ENCODE measurements around the gene C2.
"Not testable (repeated sequence)": the region's sequence is repeated elsewhere in the genome, so short reads cannot be mapped to it uniquely, and the experiment has no call there.

C2 gene

DNA sequence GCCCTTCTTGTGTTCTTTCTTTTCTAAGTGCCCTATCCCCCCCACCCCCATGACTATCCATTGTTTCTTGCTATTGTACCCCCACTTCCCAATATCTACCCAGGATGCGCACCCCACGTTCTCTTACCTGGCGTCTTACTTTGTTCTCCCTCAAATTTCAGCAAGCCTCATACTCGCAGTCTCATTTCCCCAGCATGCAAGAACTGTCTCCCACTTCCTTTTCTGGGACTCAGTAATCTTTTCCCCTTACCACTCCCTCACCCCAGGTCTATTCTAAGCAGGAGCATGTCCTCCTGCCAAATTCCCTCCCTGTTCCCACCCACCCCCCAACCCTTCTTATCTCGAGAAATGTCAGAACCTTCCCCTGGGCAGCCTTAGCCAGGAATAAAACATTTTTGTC is 28.3 kb upstream of the C2 start:
- no peak for DNase-seq (ENCODE audit: low spot score)

DNA sequence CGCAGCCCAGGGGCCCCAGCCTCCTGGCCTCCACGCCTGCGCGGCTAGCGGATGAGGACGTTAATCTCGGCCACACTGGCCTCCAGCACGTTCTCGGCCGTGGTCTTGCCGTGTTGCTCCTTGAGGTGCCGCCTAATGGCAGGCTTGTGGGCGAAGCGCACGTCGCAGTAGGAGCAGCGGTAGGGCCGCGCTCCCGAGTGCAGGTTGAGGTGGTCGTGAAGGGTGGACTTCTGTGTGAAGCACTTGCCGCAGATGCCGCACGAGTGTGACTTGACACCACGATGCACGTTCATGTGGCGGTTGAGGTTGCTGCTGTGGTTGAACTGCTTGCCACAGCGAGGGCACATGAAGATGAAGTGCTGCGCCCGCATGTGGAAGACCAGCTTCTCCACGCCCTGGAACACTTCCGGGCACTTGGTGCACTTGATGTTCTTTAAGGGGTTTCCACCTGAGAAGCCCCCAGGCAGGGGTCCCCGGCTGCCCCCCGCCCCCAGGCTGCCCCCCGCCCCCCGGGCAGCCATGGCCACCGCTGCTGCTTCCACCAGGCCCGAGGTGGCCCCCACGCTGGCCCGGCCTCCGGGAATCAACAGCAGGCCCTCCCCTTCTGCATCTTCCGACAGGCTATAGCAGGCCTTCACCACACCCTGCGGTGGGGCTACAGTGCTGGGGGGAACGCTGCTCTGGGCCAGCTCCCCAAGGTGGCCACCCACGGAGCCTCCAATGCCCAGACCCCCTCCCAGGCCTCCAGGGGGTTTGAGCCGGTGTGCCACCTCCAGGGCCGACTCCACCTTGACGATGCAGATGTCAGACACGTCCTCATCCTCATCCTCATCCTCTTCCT is 27.4 kb upstream of the C2 start:
- DNase-seq (ENCODE audit: low spot score): no peak

DNA sequence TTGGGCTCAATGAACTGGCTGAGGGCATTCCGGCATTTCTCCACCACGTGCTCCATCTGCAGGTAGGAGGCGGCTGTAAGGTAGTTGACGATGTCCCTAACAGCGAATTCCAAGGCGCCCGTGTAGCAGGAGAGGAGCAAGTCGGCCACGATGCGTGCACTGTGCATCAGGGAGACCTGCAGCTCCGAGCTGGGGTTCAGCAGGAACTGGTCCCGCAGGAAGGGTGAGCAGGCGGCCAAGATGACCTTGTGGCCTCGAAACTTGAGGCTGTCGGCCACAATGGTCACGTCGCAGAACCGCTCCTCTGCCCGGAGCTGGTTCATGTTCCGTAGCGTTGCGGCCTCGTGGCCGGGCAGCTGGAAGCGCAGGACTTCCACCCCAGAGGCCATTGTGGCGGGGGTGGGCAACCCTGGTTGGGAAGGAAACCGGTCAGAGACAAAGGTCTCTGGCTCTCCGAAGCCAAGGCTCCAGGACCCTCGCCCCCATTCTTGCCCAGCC is 26.6 kb upstream of the C2 start:
- DNase-seq (ENCODE audit: low spot score): no peak

DNA sequence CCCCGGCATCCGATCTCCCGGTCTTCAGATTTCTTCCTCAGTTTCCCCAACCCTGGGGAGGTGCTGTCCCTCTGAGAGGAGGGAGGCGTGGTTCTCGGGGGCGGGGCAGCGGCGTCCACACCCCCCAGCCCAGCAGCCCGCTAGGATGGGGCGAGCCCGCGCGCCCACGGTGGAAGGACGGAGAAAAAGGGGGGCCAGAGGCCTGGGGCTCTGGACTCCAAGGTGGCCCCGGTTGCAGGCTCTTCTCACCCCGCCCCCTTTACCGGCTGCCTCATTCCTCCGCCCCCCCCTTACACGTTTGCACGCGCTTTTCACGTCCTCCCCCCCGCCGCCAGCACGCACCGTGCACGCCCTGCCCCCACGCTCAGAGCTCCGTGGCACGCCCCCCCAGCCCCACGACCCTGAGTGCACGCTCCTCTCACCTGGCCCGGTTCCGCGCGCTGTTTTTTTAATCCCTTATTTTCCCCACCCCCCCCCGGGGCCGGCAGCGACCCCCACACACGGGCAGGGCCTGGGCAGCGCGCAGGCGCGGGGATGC is 26.0 kb upstream of the C2 start:
- peak; percentile 61 for DNase-seq (ENCODE audit: low spot score)

DNA sequence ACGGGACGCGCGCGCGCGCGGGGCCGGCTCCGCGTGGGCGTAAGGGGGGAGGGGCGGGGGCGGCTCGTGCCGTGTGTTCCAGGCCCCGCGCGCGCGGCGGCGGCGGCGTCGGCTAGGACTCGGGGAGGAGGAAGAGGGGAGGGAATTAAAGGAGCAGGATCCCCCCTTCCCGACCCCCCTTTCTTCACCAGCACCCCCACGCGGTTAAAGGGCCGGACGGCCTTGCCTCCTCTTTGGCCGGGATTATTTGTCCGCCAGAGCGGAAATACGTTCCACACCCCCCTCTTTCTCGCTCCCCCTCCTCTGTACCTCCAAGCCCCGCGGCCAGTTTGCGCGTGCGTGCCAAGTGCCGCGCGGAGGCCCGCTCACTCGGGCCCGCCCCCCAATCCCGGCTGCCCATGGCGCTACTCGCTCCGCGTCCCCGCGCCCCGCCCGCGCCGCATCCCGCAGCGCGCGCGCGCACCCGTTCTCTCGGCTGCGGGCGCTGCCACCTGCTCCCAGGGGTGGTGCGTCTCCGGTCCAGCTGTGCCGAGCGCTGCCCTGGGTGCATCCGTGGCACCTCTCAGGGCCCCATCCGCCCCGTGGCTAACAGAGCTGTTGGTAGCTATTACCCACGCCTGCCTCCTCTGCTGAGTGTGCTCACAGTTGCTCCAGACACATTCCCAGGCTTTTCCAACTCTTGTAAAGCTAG is 25.4 kb upstream of the C2 start, which contains the start of gene ZBTB12:
ZBTB12 (minus strand) TSS at position 134 of the 691 bp plus-strand sequence. CDS start 781 bp downstream, outside the sequence.
- DNase-seq (ENCODE audit: low spot score): peak; percentile 97

DNA sequence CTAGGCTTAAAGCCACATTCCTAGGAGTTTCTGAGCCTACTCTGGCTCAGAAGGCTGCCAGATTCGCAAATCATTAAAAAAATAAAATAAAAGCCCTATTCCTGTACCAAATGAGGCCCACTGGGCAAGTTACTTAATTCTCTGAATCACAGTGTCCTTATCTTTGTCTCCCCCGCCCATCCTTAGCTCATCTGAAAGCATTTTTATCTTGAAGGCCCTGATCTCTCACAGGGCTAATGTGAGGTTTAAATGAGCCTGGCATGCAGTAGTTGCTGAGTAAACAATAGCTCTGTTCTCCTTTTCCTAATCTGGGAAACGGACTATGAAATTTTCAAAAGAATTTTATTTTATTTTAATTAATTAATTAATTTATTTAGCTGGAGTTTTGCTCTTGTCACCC is 23.6 kb upstream of the C2 start:
- no peak for DNase-seq (ENCODE audit: low spot score)

DNA sequence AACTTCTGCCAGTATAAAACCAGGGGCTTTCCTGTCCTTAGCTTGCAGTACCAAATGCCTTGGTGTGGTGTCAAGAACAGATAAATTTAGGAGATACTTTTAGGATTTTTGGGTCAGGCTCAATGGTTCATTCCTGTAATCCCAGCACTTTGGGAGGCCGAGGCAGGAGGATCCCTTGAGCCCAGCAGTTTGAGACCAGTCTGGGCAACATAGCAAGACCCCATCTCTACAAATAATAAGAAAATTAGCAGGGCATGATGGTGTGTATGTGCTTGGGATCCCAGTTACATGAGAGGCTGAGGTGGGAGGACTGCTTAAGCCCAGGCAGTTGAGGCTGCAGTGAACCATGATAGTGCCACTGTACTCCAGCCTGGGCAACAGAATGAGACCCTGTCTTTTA is 22.5 kb upstream of the C2 start:
- no peak for DNase-seq (ENCODE audit: low spot score)

DNA sequence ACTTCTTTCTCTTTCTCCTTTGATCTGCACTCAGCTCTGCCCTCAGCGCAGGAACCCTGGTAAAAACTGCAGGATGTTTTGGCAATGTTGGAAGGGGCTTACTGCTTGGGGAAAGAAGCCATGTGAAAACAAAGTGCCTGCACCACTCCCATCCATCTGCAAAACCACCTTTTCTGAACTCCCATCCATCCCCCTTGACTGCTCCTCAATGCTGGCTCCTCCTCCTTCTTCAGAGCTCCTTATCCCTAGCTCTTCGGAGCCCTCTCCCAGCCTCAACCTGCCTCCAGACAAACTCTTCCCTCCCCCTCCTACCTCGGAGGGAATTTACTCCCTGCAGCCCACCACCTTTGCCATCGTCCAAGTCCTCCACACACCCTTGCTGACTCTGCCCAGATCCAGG is 21.4 kb upstream of the C2 start:
- peak; percentile 53 for DNase-seq (ENCODE audit: low spot score)

DNA sequence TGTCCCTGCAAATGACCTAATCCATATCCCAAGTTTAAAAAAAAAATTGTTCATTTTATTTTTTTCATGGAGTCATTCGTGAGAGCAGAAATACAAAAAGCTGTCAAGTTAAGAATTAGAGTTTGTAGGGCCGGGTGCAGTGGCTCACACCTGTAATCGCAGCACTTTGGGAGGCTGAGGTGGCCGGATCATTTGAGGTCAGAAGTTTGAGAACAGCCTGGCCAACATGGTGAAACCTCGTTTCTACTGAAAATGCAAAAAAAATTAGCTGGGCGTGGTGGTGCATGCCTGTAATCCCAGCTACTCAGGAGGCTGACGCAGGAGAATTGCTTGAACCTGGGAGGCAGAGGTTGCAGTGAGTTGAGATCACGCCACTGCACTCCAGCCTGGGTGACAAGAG is 20.8 kb upstream of the C2 start:
- not testable (repeated sequence) for DNase-seq (ENCODE audit: low spot score)

DNA sequence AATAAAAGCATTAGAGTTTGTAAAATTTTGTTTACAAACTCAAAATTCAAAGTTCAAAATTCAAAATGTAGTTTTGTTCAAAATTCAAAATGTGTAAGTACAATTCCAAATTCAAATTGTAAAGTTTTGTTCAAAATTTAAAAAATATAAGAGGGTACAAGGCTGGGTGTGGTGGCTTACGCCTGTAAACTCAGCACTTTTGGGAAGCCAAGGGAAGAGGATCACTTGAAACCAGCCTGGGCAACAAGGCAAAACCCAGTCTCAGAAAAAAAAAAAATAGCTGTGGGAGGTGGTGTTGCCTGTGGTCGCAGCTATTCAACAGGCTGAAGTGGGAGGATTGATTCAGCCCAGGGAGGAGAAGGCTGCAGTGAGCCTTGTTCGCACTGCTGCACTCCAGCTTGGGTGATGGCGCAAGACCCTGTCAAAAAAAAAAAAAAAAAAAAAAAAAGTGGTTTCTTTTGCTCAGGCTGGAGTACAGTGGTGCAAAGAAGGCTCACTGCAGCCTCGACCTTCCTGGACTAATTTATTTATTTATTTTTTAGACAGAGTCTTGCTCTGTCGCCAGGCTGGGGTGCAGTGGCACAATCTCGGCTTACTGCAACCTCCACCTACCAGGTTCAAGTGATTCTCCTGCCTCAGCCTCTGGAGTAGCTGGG is 20.2 kb upstream of the C2 start:
- DNase-seq (ENCODE audit: low spot score): no peak

DNA sequence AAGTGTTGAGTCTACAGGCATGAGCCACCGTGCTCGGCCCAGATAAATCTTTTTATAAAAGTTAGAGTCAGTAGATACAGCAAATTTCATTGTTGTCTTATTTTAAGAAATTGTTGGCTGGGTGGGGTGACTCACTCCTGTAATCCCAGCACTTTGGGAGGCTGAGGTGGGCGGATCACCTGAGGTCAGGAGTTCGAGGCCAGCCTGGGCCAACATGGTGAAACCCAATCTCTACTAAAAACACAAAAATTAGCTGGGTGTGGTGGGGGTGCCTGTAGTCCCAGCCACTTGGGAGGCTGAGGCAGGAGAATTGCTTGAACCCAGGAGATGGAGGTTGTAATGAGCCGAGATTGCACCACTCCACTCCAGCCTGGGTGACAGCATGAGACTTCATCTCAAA is 19.3 kb upstream of the C2 start:
- not testable (repeated sequence) for DNase-seq (ENCODE audit: low spot score)

DNA sequence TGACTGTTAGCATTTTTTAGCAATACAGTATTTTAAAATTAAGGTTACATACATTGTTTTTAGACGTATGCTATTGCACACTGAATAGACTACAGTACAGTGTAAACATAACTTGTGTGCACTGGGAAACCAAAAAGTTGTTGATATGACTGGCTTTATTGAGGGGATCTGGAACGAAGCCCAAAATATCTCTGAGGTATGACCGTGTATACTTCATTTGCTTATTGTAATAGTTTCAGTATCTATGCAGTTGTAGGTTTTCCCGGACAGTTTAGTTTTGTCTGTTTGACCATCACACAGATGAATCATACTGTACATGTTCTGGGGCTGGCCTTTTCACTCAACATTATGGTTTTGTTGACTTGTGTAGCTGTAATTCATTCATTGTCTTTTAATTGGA is 18.7 kb upstream of the C2 start:
- DNase-seq (ENCODE audit: low spot score): no peak

DNA sequence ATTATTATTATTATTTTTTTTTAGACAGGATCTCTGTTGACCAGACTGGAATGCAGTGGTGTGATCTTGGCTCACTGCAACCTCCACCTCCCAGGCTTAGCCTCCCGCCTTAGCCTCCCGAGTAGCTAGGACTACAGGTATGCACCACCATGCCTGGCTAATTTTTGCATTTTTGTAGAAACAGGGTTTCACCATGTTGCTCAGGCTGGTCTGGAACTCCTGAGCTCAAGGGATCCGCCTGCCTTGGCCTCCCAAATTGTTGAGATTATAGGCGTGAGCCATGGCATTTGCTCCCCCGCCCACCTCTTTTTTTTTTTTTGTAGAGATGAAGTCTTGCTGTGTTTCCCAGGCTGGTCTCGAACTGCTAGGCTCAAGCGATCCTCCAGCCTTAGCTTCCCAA is 18.2 kb upstream of the C2 start:
- not testable (repeated sequence) for DNase-seq (ENCODE audit: low spot score)

DNA sequence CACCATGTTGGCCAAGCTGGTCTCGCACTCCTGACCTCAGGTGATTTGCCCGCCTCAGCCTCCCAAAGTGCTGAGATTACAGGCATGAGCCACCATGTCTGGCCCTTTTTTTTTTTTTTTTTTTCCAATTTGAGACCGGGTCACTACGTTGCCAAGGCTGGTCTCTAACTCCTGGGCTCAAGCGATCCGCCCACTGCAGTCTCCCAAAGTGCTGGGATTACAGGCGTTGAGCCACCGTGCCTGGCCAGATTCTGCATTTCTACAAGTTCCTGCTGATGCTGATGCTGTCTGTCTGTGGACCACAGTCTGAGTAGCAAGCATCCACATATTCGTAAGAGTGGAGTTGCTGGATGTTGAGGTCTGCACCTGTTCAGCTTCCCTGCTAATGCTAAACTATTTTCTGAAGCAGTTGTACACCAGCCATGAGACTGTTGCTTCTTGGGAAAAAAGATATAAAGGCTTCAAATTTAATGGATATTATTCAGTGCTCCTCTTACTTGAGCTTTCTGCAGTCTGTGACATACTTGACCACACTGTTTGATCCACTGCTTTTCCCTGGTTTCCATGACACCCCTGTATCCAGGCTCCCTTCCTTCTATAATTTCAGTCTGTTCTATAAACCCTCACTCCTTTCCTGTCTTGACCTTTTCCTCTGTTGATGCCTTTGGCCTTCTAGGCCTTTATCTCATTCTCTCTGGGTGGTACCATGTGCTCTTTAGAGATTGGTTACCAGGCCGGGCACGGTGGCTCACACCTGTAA is 15.5 kb upstream of the C2 start:
- DNase-seq (ENCODE audit: low spot score): no peak

DNA sequence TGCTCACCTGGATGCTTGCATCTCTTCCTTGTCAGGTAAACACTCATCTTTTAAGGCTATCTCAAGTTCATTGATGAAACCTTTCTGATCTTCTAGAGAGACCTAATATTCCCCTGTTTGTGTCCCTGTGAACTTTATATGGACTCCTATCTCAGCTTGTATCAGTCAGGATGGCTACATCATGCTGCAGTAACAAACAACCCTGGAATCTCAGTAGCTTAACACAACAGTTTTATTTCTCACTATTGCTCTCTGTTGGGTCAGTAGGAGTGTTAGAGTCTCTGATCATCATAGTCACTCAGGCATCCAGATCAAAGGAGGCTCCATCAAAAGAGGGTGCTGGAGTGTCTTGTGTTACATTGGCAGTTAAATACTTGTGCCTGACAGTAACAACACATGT is 12.2 kb upstream of the C2 start:
- no peak for DNase-seq (ENCODE audit: low spot score)

DNA sequence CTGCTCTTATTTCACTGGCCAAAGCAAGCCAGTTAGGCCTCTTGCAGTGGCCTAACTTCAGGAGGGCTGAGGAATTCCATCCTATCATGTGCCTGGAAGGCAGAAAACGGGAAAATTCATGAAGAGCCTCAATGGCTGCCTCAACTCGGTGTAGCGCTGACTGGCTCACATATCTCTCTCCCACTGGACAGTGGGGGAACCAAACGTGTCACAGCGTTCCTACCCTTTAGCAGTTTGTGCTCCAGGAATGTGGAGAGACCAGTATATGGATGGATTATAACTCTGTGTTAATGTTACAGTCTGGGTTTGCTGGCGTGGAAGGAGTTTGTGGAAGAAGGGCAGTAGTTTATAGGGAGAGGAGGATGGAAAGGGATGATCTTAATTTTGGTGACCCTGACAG is 11.8 kb upstream of the C2 start:
- no peak for DNase-seq (ENCODE audit: low spot score)

DNA sequence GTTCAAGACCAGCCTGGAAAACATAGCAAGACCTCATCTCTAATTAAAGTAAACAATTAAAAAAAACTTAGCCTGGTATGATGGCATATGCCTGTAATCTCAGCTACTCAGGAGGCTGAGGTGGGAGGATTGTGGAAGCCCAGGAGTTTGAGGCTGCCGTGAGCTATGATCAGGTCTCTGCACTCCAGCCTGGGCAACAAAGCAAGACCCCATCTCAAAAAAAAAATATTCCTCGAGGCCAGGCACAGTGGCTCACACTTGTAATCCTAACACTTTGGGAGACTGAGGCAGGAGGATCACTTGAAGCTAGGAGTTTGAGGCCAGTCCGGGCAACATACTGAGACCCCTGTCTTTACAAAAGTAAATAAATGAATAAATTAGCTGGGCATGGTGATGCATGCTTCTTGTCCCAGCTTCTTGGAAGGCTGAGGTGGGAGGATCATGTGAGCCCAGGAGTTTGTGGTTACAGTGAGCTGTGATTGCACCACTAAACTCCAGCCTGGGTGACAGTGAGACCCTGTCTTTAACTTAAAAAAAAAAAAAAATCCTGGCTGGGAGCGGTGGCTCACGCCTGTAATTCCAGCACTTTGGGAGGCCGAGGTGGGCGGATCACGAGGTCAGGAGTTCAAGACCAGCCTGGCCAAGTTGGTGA is 9.3 kb upstream of the C2 start:
- DNase-seq (ENCODE audit: low spot score): no peak

DNA sequence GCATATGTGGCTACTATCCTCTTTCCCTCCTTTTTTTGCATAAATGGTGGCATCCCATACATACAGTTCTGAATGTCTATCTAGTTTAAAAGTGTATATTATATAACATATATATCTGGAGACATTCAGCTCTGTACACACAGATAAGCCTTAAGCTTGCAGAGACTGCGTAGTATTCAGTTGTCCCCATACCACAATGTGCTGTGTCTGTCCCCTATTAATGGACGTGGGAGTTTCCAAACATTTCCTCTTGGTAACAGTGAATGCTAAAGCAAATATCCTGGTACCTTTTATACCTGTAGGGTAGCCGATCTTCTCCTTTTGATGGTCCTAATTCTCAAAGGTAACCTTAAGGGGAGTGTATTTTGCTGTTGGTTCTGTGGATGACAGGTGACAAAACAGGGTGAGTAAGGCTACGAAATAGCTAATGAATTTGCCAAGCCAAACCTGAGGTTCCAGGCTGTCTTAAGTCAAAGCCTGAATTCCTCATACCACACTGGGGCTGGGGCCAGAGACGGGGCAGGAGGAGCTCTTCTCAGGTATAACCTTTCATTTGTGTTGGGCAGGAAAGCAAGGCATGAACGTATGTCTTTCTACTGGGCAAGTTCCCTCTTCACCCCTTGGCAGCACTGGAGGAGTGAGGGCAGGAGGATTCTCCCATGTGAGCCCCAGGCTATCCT is 7.8 kb upstream of the C2 start:
- DNase-seq (ENCODE audit: low spot score): no peak

DNA sequence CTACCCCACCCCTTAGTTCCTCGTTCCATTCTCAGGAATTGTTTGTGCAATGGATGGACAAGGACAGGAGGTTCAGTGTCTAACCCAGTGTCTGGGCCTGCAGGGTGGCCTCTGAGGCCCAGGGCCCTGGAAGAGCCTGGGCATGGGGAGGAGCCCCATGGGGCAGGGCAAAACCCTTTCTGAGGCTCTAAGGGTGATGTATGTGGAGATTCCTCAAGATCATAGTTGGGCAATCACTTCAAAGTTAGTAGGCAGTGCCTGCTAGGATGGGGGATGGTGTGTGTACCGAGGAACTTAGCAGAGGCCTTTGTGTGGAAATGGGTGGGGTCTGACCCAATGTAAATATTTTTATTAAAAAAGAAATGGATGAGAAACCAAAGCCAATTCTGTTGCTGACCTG is 6.7 kb upstream of the C2 start:
- DNase-seq (ENCODE audit: low spot score): no peak

DNA sequence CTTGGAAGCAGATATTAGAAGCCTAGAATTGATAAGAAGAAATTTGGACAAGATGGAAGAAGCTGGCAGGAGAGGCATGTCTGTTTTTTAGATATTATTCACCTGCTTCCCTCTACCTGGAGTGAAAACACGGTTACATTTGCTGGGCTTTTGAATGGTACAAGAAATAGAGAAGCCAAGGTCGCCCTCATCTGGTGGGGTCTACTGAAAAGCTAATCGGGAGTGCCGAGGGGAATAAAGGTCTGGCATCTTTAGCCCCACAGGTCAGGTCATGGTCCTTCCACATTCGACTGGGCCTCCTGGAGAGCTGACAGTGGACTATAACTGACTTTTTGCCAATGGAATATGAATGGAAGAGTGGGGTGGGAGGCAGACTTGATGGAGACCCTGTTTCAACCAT is 4.6 kb upstream of the C2 start:
- DNase-seq (ENCODE audit: low spot score): no peak

All from ecto neural progenitor cell (in vitro differentiated cells).